Endodermal cell (in vitro differentiated cells): Measurements from ENCODE around the gene SYNCRIP. TPM values are rescaled to one million over a fixed set of nuclear protein-coding genes. Genes with fewer than 3 reads are reported as not detected.

Source experiments
- total RNA-seq, 2 donors: library from RNA; stranded (reverse); fragmentation: NEBNext Ultra II Directional in 1 of 2; extraction: Animal tissue kit (Norgen Biotek cat#: 25700) in 1 of 2; gene quantifications; 2 replicates in 1 of 2; 3 replicates in 1 of 2; pipeline ENCODE4 v1.2.1, GENCODE V29; 2021

The SYNCRIP gene
- total RNA-seq, 2 donors from 2014 or later = 121 to 123 TPM

Other genes with a start within 250 kb of the SYNCRIP start
- gene NT5E, start 192.8 kb downstream of the SYNCRIP start, total RNA-seq = under 1 TPM; 0.33 to 0.75 TPM
- gene SNX14, start 49.0 kb downstream of the SYNCRIP start, total RNA-seq = 10 to 100 TPM; 61.3 to 69.6 TPM